GM18909 (cell line): ENCODE results near the gene MYCN.
"Not testable (repeated sequence)": the region's sequence is repeated elsewhere in the genome, so short reads cannot be mapped to it uniquely, and the experiment has no call there.

Experiments
- ATAC-seq: cut with Tn5 transposase; IDR thresholded peaks from one replicate; pipeline ENCODE4 v1.9.1; 2021; ENCODE audit warnings: mild to moderate bottlenecking; ENCODE audit not compliant: unreplicated experiment, poor library complexity

MYCN gene

GRCh38 chr2:15939854-15940660 is at the start of gene MYCN:
TSS of gene MYCN (plus strand) at chr2:15940550. CDS start at chr2:15942065, 1,515 bp downstream.
- peak; percentile 24 for ATAC-seq

- no peak for ATAC-seq
Measured at GRCh38 chr2:15890936-15891905, 49.1 kb upstream of the MYCN start.

GRCh38 chr2:15892151-15892880 is 48.0 kb upstream of the MYCN start:
- ATAC-seq: no peak

- ATAC-seq: no peak
Measured at GRCh38 chr2:15893085-15893484, 47.3 kb upstream of the MYCN start.

GRCh38 chr2:15893689-15894480 is 46.5 kb upstream of the MYCN start:
- ATAC-seq: no peak

GRCh38 chr2:15894481-15895144 is 45.7 kb upstream of the MYCN start:
- no peak for ATAC-seq

GRCh38 chr2:15895615-15896469 is 44.5 kb upstream of the MYCN start:
- ATAC-seq: no peak

- ATAC-seq: no peak
Measured at GRCh38 chr2:15896859-15897258, 43.5 kb upstream of the MYCN start.

- no peak for ATAC-seq
Measured at GRCh38 chr2:15897431-15898098, 42.8 kb upstream of the MYCN start.

- no peak for ATAC-seq
Measured at GRCh38 chr2:15899327-15899612, 41.1 kb upstream of the MYCN start.

- ATAC-seq: no peak
Measured at GRCh38 chr2:15899751-15900493, 40.4 kb upstream of the MYCN start.

GRCh38 chr2:15901095-15901807 is 39.1 kb upstream of the MYCN start:
- ATAC-seq: no peak

- ATAC-seq: no peak
Measured at GRCh38 chr2:15901808-15902130, 38.6 kb upstream of the MYCN start.

- not testable (repeated sequence) for ATAC-seq
Measured at GRCh38 chr2:15903910-15904309, 36.4 kb upstream of the MYCN start.

- ATAC-seq: no peak
Measured at GRCh38 chr2:15905267-15905645, 35.1 kb upstream of the MYCN start.

- no peak for ATAC-seq
Measured at GRCh38 chr2:15905986-15906491, 34.3 kb upstream of the MYCN start.

GRCh38 chr2:15906778-15907177 is 33.6 kb upstream of the MYCN start:
- ATAC-seq: no peak
